ENCODE data around the gene TTLL11. TPM values are rescaled to one million over a fixed set of nuclear protein-coding genes. Genes with fewer than 3 reads are reported as not detected.

TTLL11 gene
- total and polyA plus RNA-seq, 2 of the 8 experiments (the other 6 are each of a cell fraction or from before 2014, with no cell fraction given): 0.56 to 0.80 TPM

- H4K20me1 ChIP-seq (replicated peaks in 1 of 2; ENCODE audit: control insufficient read depth in 1 of 2, insufficient read depth in 2 of 2, low read length in 2 of 2): no peaks in the 10 kb centered on the region
- POLR2A ChIA-PET (ENCODE audit: partially characterized antibody): no interaction called here
- no peaks in the 10 kb centered on the region for H3K9me3 ChIP-seq (ENCODE audit: insufficient read depth in 2 of 2, low read depth in 1 of 2, low read length in 1 of 2)
- H4K8ac ChIP-seq (ENCODE audit: extremely low read depth, insufficient read depth, low read length): no peak overlapping the region
- H4K5ac ChIP-seq (ENCODE audit: insufficient read length, low read depth, low read length): no peak overlapping the region
- H2BK12ac ChIP-seq (ENCODE audit: low read depth, low read length): no peak overlapping the region
- TF ChIP-seq CHD2 (IDR thresholded peaks at IDR 0.05; ENCODE audit: low read length) (no peak), RNF2 (IDR thresholded peaks at IDR 0.05; ENCODE audit: borderline replicate concordance, low read depth, low read length, missing control alignments, poor library complexity, severe bottlenecking) (no peak), KDM5A (IDR thresholded peaks at IDR 0.05; ENCODE audit: low read length) (no peak), JUN (IDR thresholded peaks at IDR 0.05; ENCODE audit: low read depth, low read length) (no peak), BACH1 (IDR thresholded peaks at IDR 0.05; ENCODE audit: low read length) (no peak), SIRT6 (IDR thresholded peaks at IDR 0.05; ENCODE audit: low read length) (no peak), YY1 (IDR thresholded peaks at IDR 0.05; ENCODE audit: low read depth, low read length) (no peak), NANOG (IDR thresholded peaks at IDR 0.05; ENCODE audit: insufficient read depth, low read depth, low read length, poor library complexity, severe bottlenecking) (no peak), KDM1A (IDR thresholded peaks at IDR 0.05; ENCODE audit: borderline replicate concordance, low read length) (no peak)
- CTCF ChIA-PET (ENCODE audit: partially characterized antibody): interaction anchor here (0.7 to 4.3 kb wide), 2 partner anchors 17 to 258 kb away, joined by 3 to 126 read pairs; no protein-coding TSS in a partner anchor
- no peak overlapping the region for H2BK120ac ChIP-seq (replicated peaks; ENCODE audit: low read depth, low read length)
- no peak overlapping the region for H3K56ac ChIP-seq (replicated peaks; ENCODE audit: insufficient read length, low read depth, low read length)
- no peaks in the 10 kb centered on the region; the same call in 1 of the 2 replicates for H3K23me2 ChIP-seq (ENCODE audit: low read depth, low read length)
- no peak overlapping the region for H3K4me2 ChIP-seq (ENCODE audit: insufficient read depth in 1 of 2, low read depth in 2 of 2, low read length in 2 of 2)
- H2AFZ ChIP-seq (ENCODE audit: low read length): no peak overlapping the region
- H4K91ac ChIP-seq (replicated peaks; ENCODE audit: insufficient read length, low read length): no peak overlapping the region
- H3K36me3 ChIP-seq (ENCODE audit: control insufficient read depth in 2 of 4, insufficient read depth in 4 of 4, low read length in 3 of 4): no peaks in the 10 kb centered on the region
- peaks cover 0 to 3% (median under 1%) of the 10 kb centered on the region in 4 experiments; a peak in 4 of 7 replicates for H3K4me1 ChIP-seq (replicated peaks in 1 of 4; ENCODE audit: control insufficient read depth in 3 of 4, insufficient read depth in 4 of 4, low read length in 3 of 4)
- 92% methylated on average over 1 of the region's 1 CpG; no CpG with 5 or more reads in 1 of the 2 experiments for WGBS, 2 experiments (ENCODE audit: extremely low coverage in 1 of 2, insufficient coverage in 1 of 2, insufficient read length in 1 of 2, insufficient replicate concordance in 2 of 2, low coverage in 1 of 2, low lambda C conversion rate in 2 of 2, missing lambda C conversion rate in 1 of 2)
- H2BK15ac ChIP-seq (ENCODE audit: low read length): no peak overlapping the region
- H2AK5ac ChIP-seq (ENCODE audit: low read depth, low read length): no peak overlapping the region
- no peak overlapping the region for H3K4me3 ChIP-seq (ENCODE audit: extremely low read depth in 1 of 4, insufficient read depth in 2 of 4, low read depth in 3 of 4, low read length in 4 of 4)
- no peak overlapping the region for H3K9ac ChIP-seq (replicated peaks in 1 of 4; ENCODE audit: extremely low read depth in 1 of 4, low read depth in 3 of 4, low read length in 3 of 4)
- H3K27ac ChIP-seq (ENCODE audit: low read depth, low read length): no peak overlapping the region
- H2BK20ac ChIP-seq (ENCODE audit: low read length): no peak overlapping the region
- H3K4ac ChIP-seq (replicated peaks; ENCODE audit: insufficient read length, low read depth, low read length): no peak overlapping the region
- H2BK5ac ChIP-seq (ENCODE audit: low read depth, low read length): no peak overlapping the region
- H3K27me3 ChIP-seq (replicated peaks in 1 of 4; ENCODE audit: control insufficient read depth in 3 of 4, extremely low read depth in 1 of 4, insufficient read depth in 3 of 4, low read length in 3 of 4): peaks cover 0 to 2% (median under 1%) of the 10 kb centered on the region in 4 experiments; a peak in 3 of 7 replicates
- H3K79me1 ChIP-seq (ENCODE audit: low read depth, low read length): no peaks in the 10 kb centered on the region
- no peak overlapping the region for H3K18ac ChIP-seq (ENCODE audit: extremely low read depth, low read length)
- H3K14ac ChIP-seq (ENCODE audit: insufficient read length): no peak overlapping the region
- no peak for FAIRE-seq
- H3K23ac ChIP-seq (ENCODE audit: insufficient read length): no peak overlapping the region
- DNase-seq (ENCODE audit: low read depth in 1 of 2, low spot score in 2 of 2): no peak
- H3K79me2 ChIP-seq (ENCODE audit: control insufficient read depth in 1 of 2, insufficient read depth in 2 of 2, low read length in 2 of 2): no peaks in the 10 kb centered on the region
These were observed 10.9 kb upstream of the TTLL11 start for GRCh38 chr9:122103985-122104384.

Data from H1 (cell line).